K562 (cell line): Measurements from ENCODE around the gene PAM. TPM values are rescaled to one million over a fixed set of nuclear protein-coding genes. Genes with fewer than 3 reads are reported as not detected.

Experiments used
- ATAC-seq: fragments of 200-7000 bp; cut with Tn5 transposase; 3 replicates; pipeline ENCODE4 v1.9.1; 2020; ENCODE audit warnings: moderate library complexity
- BruUV-seq: library from RNA; stranded (reverse); fragments of 400-500 nt; replicated peaks from 2 replicates; lab custom pipeline; 2021; lab: Mats Ljungman, UMichigan
- CTCF ChIA-PET: fragments of 300-600 bp; formaldehyde crosslinking; extraction: SDS; loops from one replicate; lab custom pipeline; 2021; ENCODE audit warnings: low intra/inter-chr PET ratio; lab: Yijun Ruan, JAX
- POLR2A ChIA-PET: fragments of 300-600, 350-650 bp; sonication (Branson Sonifier 250); formaldehyde crosslinking; extraction: SDS; loops from one replicate; lab custom pipeline; 2021; ENCODE audit warnings: antibody characterized with exemption, inconsistent platforms; lab: Yijun Ruan, JAX
- DNase-seq, 4 experiments: peaks; one replicate each; pipeline versions ENCODE4 v3.0.0 to v3.0.0-alpha.2; 2011 to 2018; ENCODE audit warnings: low spot score in 3 of 4, mixed read lengths in 3 of 4; ENCODE audit errors: extremely low read depth in 1 of 4
- FAIRE-seq: peaks from 2 replicates; lab custom pipeline; 2011; peaks lifted over from hg19 to GRCh38; lab: Jason Lieb, UNC
- H2AFZ ChIP-seq: 2 replicates; pipeline ENCODE4 v1.6.0; 2011; ENCODE audit warnings: low read depth, low read length, control low read depth, inconsistent platforms
- H3K27ac ChIP-seq: fragments of 200-600 bp; 3 replicates; pipeline ENCODE4 v1.8.0; 2011; ENCODE audit warnings: low read depth, mild to moderate bottlenecking, control low read depth, inconsistent platforms, low read length, moderate library complexity, mixed read lengths; ENCODE audit errors: extremely low read depth
- H3K27me3 ChIP-seq, 2 experiments: fragments of 300-600 bp in 1 of 2; 2 replicates in 1 of 2; 3 replicates in 1 of 2; pipeline versions ENCODE4 v1.6.0 to v1.8.0; 2011; ENCODE audit warnings: inconsistent platforms in 2 of 2, low read length in 2 of 2, mild to moderate bottlenecking in 1 of 2, mixed read lengths in 1 of 2, moderate library complexity in 1 of 2; ENCODE audit not compliant: control insufficient read depth in 2 of 2, insufficient read depth in 2 of 2
- H3K36me3 ChIP-seq: fragments of 300-600 bp; 3 replicates; pipeline ENCODE4 v1.8.0; 2011; ENCODE audit warnings: mild to moderate bottlenecking, low read length, inconsistent platforms; ENCODE audit not compliant: control insufficient read depth, insufficient read depth
- H3K4me1 ChIP-seq, 2 experiments: fragments of 200-600 bp in 1 of 2; replicated peaks in 1 of 2; 2 replicates in 1 of 2; 3 replicates in 1 of 2; pipeline versions ENCODE4 v1.5.1 to v1.8.0; 2011; ENCODE audit warnings: inconsistent platforms in 2 of 2, low read length in 2 of 2, mild to moderate bottlenecking in 1 of 2, mixed read lengths in 1 of 2, moderate library complexity in 1 of 2; ENCODE audit not compliant: control insufficient read depth in 2 of 2, insufficient read depth in 2 of 2
- H3K4me2 ChIP-seq: 2 replicates; pipeline ENCODE4 v1.6.1; 2011; ENCODE audit warnings: low read length, control low read depth, inconsistent platforms, mixed read lengths; ENCODE audit not compliant: insufficient read depth
- H3K4me3 ChIP-seq: fragments of 200-600 bp; sonication (generic), shearing (Covaris generic); 2 replicates; pipeline ENCODE4 v1.5.1; 2016; ENCODE audit warnings: control low read depth, inconsistent platforms
- H3K79me2 ChIP-seq: fragments of 200-600 bp; 3 replicates; pipeline ENCODE4 v1.8.0; 2011; ENCODE audit warnings: low read length, inconsistent platforms; ENCODE audit not compliant: control insufficient read depth, insufficient read depth
- H3K9ac ChIP-seq, 2 experiments: 2 replicates each; pipeline versions ENCODE4 v1.6.0 to v1.6.1; 2011; ENCODE audit warnings: low read depth in 2 of 2, low read length in 2 of 2, control low read depth in 1 of 2, inconsistent platforms in 1 of 2, mild to moderate bottlenecking in 1 of 2, mixed read lengths in 1 of 2; ENCODE audit not compliant: insufficient read depth in 1 of 2
- H3K9me1 ChIP-seq: one replicate; pipeline ENCODE4 v1.6.0; 2011; ENCODE audit warnings: inconsistent platforms, mild to moderate bottlenecking, low read length, moderate library complexity; ENCODE audit not compliant: control insufficient read depth, insufficient read depth
- H3K9me3 ChIP-seq: replicated peaks from 2 replicates; pipeline ENCODE4 v1.5.1; 2011; ENCODE audit warnings: low read depth, low read length, inconsistent platforms; ENCODE audit not compliant: control insufficient read depth, insufficient read depth
- H4K20me1 ChIP-seq: replicated peaks from 2 replicates; pipeline ENCODE4 v1.6.1; 2011; ENCODE audit warnings: low read length, inconsistent platforms, mixed read lengths; ENCODE audit not compliant: control insufficient read depth, insufficient read depth
- BCL6 ChIP-seq: fragments of 250-450 bp; sonication (Bioruptor Pico); IDR thresholded peaks from 2 replicates; pipeline ENCODE4 v1.4.0; 2020
- BCOR ChIP-seq: fragments of 450-650 bp; IDR thresholded peaks from 2 replicates; pipeline ENCODE4 v1.6.1; 2016
- CBX2 ChIP-seq: fragments of 200-600 bp; sonication (generic); IDR thresholded peaks from one replicate; pipeline ENCODE4 v1.6.1; 2012; ENCODE audit warnings: mild to moderate bottlenecking, low read length, inconsistent platforms; ENCODE audit not compliant: insufficient read depth, poor library complexity, severe bottlenecking
- CEBPG ChIP-seq, 3 experiments: fragments of 200-800 bp in 1 of 3; sonication (Bioruptor generic) in 1 of 3; sonication (generic) in 1 of 3; formaldehyde crosslinking in 1 of 3; IDR thresholded peaks in 2 of 3; conservative IDR thresholded peaks in 1 of 3; 2 replicates each; pipeline versions ENCODE4 v1.6.1 to v1.8.0; 2016 to 2022; ENCODE audit warnings: missing compliant biosample characterization in 2 of 3, missing genetic modification characterization in 2 of 3, mild to moderate bottlenecking in 1 of 3, missing genetic modification reagents in 1 of 3
- CHD1 ChIP-seq: fragments of 200-600 bp; sonication (generic); IDR thresholded peaks from one replicate; pipeline ENCODE4 v1.6.1; 2012; ENCODE audit warnings: mild to moderate bottlenecking, moderate library complexity, low read length, inconsistent platforms
- COPS2 ChIP-seq: fragments of 450-650 bp; conservative IDR thresholded peaks from 2 replicates; pipeline ENCODE4 v1.6.1; 2016; ENCODE audit warnings: mild to moderate bottlenecking, moderate library complexity
- MCM5 ChIP-seq: fragments of 450-650 bp; IDR thresholded peaks from 2 replicates; pipeline ENCODE4 v1.6.1; 2016; ENCODE audit warnings: low read depth
- MEF2D ChIP-seq: conservative IDR thresholded peaks from 2 replicates; pipeline ENCODE4 v1.6.1; 2016; ENCODE audit warnings: low read depth, missing genetic modification characterization, missing compliant biosample characterization
- NCOR1 ChIP-seq: fragments of 450-650 bp; IDR thresholded peaks from 2 replicates; pipeline ENCODE4 v1.6.1; 2016; ENCODE audit warnings: mild to moderate bottlenecking, moderate library complexity
- RBM39 ChIP-seq: fragments of 200-400 bp; formaldehyde crosslinking; optimal IDR thresholded peaks from 2 replicates; pipeline ENCODE3; 2018; ENCODE audit warnings: low read depth, low read length
- TAL1 ChIP-seq: fragments of 450-650 bp; IDR thresholded peaks from 2 replicates; pipeline ENCODE4 v1.6.1; 2016; ENCODE audit warnings: mild to moderate bottlenecking
- WHSC1 ChIP-seq: IDR thresholded peaks from one replicate; pipeline ENCODE4 v1.6.1; 2012; ENCODE audit warnings: low read length, control low read depth, inconsistent platforms
- YBX1 ChIP-seq: fragments of 450-650 bp; IDR thresholded peaks from 2 replicates; pipeline ENCODE4 v1.7.1; 2016; ENCODE audit warnings: mild to moderate bottlenecking
- ZFP1 ChIP-seq: fragments of 450-650 bp; formaldehyde crosslinking; IDR thresholded peaks from 2 replicates; pipeline ENCODE4 v1.4.0; 2020; ENCODE audit warnings: mild to moderate bottlenecking, mixed read lengths
- ZNF184 ChIP-seq: sonication (generic); formaldehyde crosslinking; IDR thresholded peaks from 2 replicates; pipeline ENCODE4 v1.5.0; 2020; ENCODE audit warnings: missing genetic modification reagents
- WGBS: fragments of 100-300 bp; shearing (Covaris generic); methylation state at CpG from one replicate; pipeline ENCODE4 v1.1.6; 2016; ENCODE audit warnings: low coverage, mixed read lengths; ENCODE audit not compliant: insufficient coverage; ENCODE audit errors: missing lambda C conversion rate; 5-methylcytosine and 5-hydroxymethylcytosine counted together
- in situ Hi-C: fragments of 300-500 bp; cut with MboI; formaldehyde crosslinking; loops from 4 replicates; pipeline ENCODE4 v1.15.0; 2018; ENCODE audit warnings: inconsistent platforms, mixed read lengths
- intact Hi-C: fragments of 100-400 bp; cut with micrococcal nuclease; formaldehyde crosslinking; loops from 2 replicates; pipeline ENCODE4 v1.14.2; 2022
- polyA plus RNA-seq, 8 experiments: library from polyadenylated mRNA; depleted of rRNA in 4 of 8; stranded (reverse) in 5 of 8; unstranded in 3 of 8; fragments of >200 nt; fragmentation: Nextera tagmentation in 2 of 8; fragmentation: Illumina TruSeq in 1 of 8; extraction: Ambion mirVana in 2 of 8; extraction: Trizol in 1 of 8; gene quantifications; 2 replicates each; pipeline versions ENCODE4 v1.2.1 to v1.2.3, GENCODE V29; 2011 to 2014; ENCODE audit warnings: inconsistent platforms in 1 of 8, missing spikeins in 1 of 8
- total RNA-seq, 7 experiments: library from RNA; depleted of rRNA in 6 of 7; stranded (reverse); fragments of >200 nt in 6 of 7; fragmentation: Illumina TruSeq in 2 of 7; extraction: Trizol in 2 of 7; gene quantifications; 2 replicates each; pipeline versions ENCODE4 v1.2.1 to v1.2.3, GENCODE V29; 2011 to 2021; ENCODE audit warnings: low replicate concordance in 1 of 7
- TF ChIP-seq, protein P1 (sequence below): fragments of 250-450 bp; sonication (Bioruptor Pico); IDR thresholded peaks from 2 replicates; pipeline ENCODE4 v1.4.0; 2020; ENCODE audit warnings: mild to moderate bottlenecking, moderate library complexity

PAM gene
- total and polyA plus RNA-seq, 9 of the 15 experiments (the other 6 are each of a cell fraction or from before 2014, with no cell fraction given) = 0.39 to 3.1 (median 0.77) TPM

DNA sequence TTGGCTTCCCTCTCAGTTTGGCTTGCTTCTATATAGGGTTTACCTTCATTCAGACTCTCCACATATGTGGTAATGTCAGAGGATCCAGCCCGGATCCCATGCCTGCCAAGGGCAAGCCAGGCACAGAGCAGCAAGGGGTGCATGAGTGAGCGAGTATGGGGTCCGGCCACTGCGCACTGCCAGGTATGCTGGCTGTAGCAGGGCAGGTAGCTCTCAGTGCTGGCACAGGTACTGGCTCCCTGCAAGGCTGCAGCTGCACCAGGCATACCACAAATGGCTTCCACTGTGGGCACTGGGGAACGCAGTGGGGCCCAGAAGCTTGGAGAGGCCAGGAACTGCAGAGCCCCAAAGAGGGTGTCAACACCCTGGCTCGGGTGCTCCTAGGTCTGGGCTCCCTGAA, 278.6 kb downstream of the PAM start:
- H3K27me3 ChIP-seq = no peaks in the 10 kb centered on the region
- 2% methylated on average over 6 of the region's 6 CpGs for WGBS
- no peaks in the 10 kb centered on the region for H4K20me1 ChIP-seq
- intact Hi-C loops = no loop called here
- no peaks in the 10 kb centered on the region for H3K79me2 ChIP-seq
- no peaks in the 10 kb centered on the region for H3K9me1 ChIP-seq
- TF ChIP-seq BCOR (no peak), CHD1 (no peak), COPS2 (no peak), TAL1 (no peak), RBM39 (no peak), ZFP1 (no peak), NCOR1 (no peak), ZNF184 (CRISPR knock-in tag) (no peak), WHSC1 (no peak), YBX1 (no peak), CBX2 (no peak), MEF2D (tag) (no peak), BCL6 (no peak), MCM5 (no peak), CEBPG (CRISPR knock-in tag; IDR thresholded peaks at IDR 0.05) (no peak), CEBPG (tag; conservative IDR thresholded peaks at IDR 0.05 in 1 of 2, IDR thresholded peaks at IDR 0.05 in 1 of 2) (no peak)
- TF ChIP-seq, protein P1, sequence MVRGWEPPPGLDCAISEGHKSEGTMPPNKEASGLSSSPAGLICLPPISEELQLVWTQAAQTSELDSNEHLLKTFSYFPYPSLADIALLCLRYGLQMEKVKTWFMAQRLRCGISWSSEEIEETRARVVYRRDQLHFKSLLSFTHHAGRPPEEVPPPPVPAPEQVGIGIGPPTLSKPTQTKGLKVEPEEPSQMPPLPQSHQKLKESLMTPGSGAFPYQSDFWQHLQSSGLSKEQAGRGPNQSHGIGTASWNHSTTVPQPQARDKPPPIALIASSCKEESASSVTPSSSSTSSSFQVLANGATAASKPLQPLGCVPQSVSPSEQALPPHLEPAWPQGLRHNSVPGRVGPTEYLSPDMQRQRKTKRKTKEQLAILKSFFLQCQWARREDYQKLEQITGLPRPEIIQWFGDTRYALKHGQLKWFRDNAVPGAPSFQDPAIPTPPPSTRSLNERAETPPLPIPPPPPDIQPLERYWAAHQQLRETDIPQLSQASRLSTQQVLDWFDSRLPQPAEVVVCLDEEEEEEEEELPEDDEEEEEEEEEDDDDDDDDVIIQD (CRISPR knock-in tag) = no peak
- no peak overlapping the region for H3K4me3 ChIP-seq
- CTCF ChIA-PET = no interaction called here
- ATAC-seq = no peak
- no peak overlapping the region for H3K27ac ChIP-seq
- H3K4me1 ChIP-seq = no peaks in the 10 kb centered on the region
- H3K9me3 ChIP-seq = no peaks in the 10 kb centered on the region
- no peak for DNase-seq
- BruUV-seq = no TSS peak
- H3K9ac ChIP-seq = no peak overlapping the region
- H2AFZ ChIP-seq = no peak overlapping the region
- in situ Hi-C loops = no loop called here
- FAIRE-seq = no peak
- POLR2A ChIA-PET = no interaction called here
- no peak overlapping the region for H3K4me2 ChIP-seq
- H3K36me3 ChIP-seq = no peaks in the 10 kb centered on the region
